ENCODE results near the gene ZBTB16. TPM values are rescaled to one million over a fixed set of nuclear protein-coding genes. Genes with fewer than 3 reads are reported as not detected.

The ZBTB16 gene
- total and polyA plus RNA-seq, 2 experiments from 2014 or later, result 0.29 to 1.4 TPM

DNA sequence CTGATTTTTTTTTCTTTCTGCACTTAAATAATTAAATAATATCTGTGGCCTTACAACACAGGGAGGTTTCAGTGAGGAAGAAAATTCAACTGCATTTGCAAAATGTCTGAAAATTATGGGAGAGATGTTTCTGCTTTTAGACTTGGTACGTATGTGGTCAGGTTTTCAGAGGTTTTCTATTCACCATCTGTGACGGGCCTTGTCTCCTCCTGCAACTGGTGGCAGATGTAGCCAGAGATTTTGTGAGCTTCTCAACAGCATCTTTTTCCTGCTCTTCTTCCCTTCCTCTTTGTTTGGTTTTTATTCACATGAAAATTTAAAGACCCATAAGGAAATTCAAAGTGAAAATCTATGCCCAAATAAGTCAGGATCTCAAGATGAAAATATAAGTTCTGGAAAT, 38.3 kb downstream of the ZBTB16 start:
- ATAC-seq, result no peak

More for the DNA sequence above, 38.3 kb downstream of the ZBTB16 start:
- H3K4me1 ChIP-seq (ENCODE audit: insufficient read depth), result no peaks in the 10 kb centered on the region; the same call in 1 of the 2 replicates
- no peaks in the 10 kb centered on the region for H3K9me3 Mint-ChIP-seq
- no peaks in the 10 kb centered on the region for H3K79me2 ChIP-seq (replicated peaks; ENCODE audit: insufficient read depth)
- no peaks in the 10 kb centered on the region for H4K20me1 ChIP-seq (replicated peaks; ENCODE audit: insufficient read depth)
- H3K36me3 ChIP-seq (ENCODE audit: insufficient read depth), result no peaks in the 10 kb centered on the region
- no peak overlapping the region for H2AFZ ChIP-seq
- H3K27ac ChIP-seq (ENCODE audit: low read depth), result no peak overlapping the region
- H3K4me2 ChIP-seq, result no peak overlapping the region
- TF ChIP-seq ZNF462 (CRISPR knock-in tag; IDR thresholded peaks at IDR 0.05) (no peak), NANOG (IDR thresholded peaks at IDR 0.05; ENCODE audit: borderline replicate concordance) (no peak), POLR2AphosphoS5 (IDR thresholded peaks at IDR 0.05; ENCODE audit: low read depth) (no peak), EZH2 (IDR thresholded peaks at IDR 0.05; ENCODE audit: low read depth, unreplicated experiment) (no peak), ZNF114 (CRISPR knock-in tag; IDR thresholded peaks at IDR 0.05) (no peak), JUNB (IDR thresholded peaks at IDR 0.05; ENCODE audit: unreplicated experiment) (no peak), CREB1 (CRISPR knock-in tag; IDR thresholded peaks at IDR 0.05; ENCODE audit: low read depth) (no peak), STAT1 (IDR thresholded peaks at IDR 0.05; ENCODE audit: unreplicated experiment) (no peak), EZH2phosphoT487 (IDR thresholded peaks at IDR 0.05; ENCODE audit: unreplicated experiment) (no peak), ZNF331 (CRISPR knock-in tag; IDR thresholded peaks at IDR 0.05; ENCODE audit: low read depth) (no peak)
- TF ChIP-seq, protein P1, sequence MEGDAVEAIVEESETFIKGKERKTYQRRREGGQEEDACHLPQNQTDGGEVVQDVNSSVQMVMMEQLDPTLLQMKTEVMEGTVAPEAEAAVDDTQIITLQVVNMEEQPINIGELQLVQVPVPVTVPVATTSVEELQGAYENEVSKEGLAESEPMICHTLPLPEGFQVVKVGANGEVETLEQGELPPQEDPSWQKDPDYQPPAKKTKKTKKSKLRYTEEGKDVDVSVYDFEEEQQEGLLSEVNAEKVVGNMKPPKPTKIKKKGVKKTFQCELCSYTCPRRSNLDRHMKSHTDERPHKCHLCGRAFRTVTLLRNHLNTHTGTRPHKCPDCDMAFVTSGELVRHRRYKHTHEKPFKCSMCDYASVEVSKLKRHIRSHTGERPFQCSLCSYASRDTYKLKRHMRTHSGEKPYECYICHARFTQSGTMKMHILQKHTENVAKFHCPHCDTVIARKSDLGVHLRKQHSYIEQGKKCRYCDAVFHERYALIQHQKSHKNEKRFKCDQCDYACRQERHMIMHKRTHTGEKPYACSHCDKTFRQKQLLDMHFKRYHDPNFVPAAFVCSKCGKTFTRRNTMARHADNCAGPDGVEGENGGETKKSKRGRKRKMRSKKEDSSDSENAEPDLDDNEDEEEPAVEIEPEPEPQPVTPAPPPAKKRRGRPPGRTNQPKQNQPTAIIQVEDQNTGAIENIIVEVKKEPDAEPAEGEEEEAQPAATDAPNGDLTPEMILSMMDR (conservative IDR thresholded peaks at IDR 0.05; ENCODE audit: low read depth in 2 of 2), result no peak
- TF ChIP-seq, protein P2, sequence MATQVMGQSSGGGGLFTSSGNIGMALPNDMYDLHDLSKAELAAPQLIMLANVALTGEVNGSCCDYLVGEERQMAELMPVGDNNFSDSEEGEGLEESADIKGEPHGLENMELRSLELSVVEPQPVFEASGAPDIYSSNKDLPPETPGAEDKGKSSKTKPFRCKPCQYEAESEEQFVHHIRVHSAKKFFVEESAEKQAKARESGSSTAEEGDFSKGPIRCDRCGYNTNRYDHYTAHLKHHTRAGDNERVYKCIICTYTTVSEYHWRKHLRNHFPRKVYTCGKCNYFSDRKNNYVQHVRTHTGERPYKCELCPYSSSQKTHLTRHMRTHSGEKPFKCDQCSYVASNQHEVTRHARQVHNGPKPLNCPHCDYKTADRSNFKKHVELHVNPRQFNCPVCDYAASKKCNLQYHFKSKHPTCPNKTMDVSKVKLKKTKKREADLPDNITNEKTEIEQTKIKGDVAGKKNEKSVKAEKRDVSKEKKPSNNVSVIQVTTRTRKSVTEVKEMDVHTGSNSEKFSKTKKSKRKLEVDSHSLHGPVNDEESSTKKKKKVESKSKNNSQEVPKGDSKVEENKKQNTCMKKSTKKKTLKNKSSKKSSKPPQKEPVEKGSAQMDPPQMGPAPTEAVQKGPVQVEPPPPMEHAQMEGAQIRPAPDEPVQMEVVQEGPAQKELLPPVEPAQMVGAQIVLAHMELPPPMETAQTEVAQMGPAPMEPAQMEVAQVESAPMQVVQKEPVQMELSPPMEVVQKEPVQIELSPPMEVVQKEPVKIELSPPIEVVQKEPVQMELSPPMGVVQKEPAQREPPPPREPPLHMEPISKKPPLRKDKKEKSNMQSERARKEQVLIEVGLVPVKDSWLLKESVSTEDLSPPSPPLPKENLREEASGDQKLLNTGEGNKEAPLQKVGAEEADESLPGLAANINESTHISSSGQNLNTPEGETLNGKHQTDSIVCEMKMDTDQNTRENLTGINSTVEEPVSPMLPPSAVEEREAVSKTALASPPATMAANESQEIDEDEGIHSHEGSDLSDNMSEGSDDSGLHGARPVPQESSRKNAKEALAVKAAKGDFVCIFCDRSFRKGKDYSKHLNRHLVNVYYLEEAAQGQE (IDR thresholded peaks at IDR 0.05; ENCODE audit: unreplicated experiment), result no peak
- TF ChIP-seq, protein P3, sequence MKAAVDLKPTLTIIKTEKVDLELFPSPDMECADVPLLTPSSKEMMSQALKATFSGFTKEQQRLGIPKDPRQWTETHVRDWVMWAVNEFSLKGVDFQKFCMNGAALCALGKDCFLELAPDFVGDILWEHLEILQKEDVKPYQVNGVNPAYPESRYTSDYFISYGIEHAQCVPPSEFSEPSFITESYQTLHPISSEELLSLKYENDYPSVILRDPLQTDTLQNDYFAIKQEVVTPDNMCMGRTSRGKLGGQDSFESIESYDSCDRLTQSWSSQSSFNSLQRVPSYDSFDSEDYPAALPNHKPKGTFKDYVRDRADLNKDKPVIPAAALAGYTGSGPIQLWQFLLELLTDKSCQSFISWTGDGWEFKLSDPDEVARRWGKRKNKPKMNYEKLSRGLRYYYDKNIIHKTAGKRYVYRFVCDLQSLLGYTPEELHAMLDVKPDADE (IDR thresholded peaks at IDR 0.05), result no peak
- peaks cover 7% of the 10 kb centered on the region for H3K27me3 Mint-ChIP-seq (ENCODE audit: insufficient read depth, low read depth, poor library complexity)
- no peaks in the 10 kb centered on the region for H3K36me3 Mint-ChIP-seq (ENCODE audit: low read depth)
- no peak overlapping the region for H3K4me3 Mint-ChIP-seq
- H3K4me1 Mint-ChIP-seq, result peaks cover 20% of the 10 kb centered on the region; the same call in 2 of the 3 replicates
- H3F3A ChIP-seq (replicated peaks; ENCODE audit: low read depth), result no peaks in the 10 kb centered on the region
- no peaks in the 10 kb centered on the region for H3K27me3 ChIP-seq (ENCODE audit: insufficient read depth)
- H3K9me2 ChIP-seq (ENCODE audit: insufficient read depth), result no peaks in the 10 kb centered on the region
- no peak for DNase-seq (ENCODE audit: low spot score)
- H3K27ac Mint-ChIP-seq, result no peak overlapping the region
- no peak overlapping the region for H3K4me3 ChIP-seq

All from GM23338 (cell line).